ENCODE results near the gene SLC25A25. TPM values are rescaled to one million over a fixed set of nuclear protein-coding genes. Genes with fewer than 3 reads are reported as not detected.

SLC25A25 gene
- total RNA-seq, 1 donor, result 47.5 TPM

- peak overlapping the region; percentile 16 for H3K4me3 ChIP-seq (ENCODE audit: low read depth, low read length)
- TF ChIP-seq CTCF (IDR thresholded peaks at IDR 0.05; ENCODE audit: insufficient read depth, low read depth, low read length), result no peak
- DNase-seq (ENCODE audit: low read depth), result no peak
Measured at GRCh38 chr9:128097543-128098296, 29.7 kb downstream of the SLC25A25 start.

DNA sequence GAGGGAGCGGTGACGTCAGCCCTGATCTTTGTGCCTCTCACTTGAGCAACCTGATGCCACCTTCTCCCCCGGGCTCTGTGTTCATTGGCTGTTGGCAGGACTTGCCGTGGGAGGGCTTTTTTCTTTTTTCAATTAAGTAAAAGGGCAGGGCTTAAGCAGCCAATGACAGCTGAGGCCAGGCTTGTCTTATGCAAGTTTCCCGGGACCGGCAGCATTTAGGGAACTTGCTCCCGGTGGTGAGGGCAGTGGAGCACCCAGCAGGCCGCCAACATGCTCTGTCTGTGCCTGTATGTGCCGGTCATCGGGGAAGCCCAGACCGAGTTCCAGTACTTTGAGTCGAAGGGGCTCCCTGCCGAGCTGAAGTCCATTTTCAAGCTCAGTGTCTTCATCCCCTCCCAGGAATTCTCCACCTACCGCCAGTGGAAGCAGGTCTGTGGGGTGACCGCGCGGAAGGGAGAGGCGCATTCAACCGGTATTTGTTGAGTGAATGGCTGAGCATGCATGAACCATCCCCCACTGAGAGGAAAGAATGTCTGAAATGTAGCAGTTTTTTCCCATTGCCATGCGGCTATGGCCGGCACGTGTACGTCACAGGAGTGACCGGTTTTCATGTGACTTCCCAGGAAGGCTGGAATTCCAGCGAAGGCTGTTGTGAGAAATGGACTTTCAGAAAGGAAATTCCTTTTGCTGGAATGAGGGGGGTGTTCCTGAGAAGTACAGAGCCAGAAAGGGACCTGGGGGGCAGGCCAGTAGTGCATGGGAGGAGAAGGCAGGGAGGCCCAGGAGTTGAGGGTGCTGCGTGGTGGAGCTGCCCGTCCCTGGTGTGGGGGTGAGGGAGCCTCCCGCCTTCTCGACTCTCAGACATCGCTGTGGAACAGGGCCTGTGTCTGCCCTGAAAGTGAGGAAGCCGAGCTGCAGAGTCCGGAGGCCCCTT, 30.5 kb downstream of the SLC25A25 start:
- no peak for TF ChIP-seq CTCF (IDR thresholded peaks at IDR 0.05; ENCODE audit: insufficient read depth, low read depth, low read length)
- H3K4me3 ChIP-seq (ENCODE audit: low read depth, low read length), result peak overlapping the region; percentile 65
- DNase-seq (ENCODE audit: low read depth), result peak; percentile 99

- TF ChIP-seq CTCF (IDR thresholded peaks at IDR 0.05; ENCODE audit: insufficient read depth, low read depth, low read length), result no peak
- DNase-seq (ENCODE audit: low read depth), result peak; percentile 58
- peak overlapping the region; percentile 65 for H3K4me3 ChIP-seq (ENCODE audit: low read depth, low read length)
Measured at GRCh38 chr9:128099231-128099931, 31.3 kb downstream of the SLC25A25 start.

DNA sequence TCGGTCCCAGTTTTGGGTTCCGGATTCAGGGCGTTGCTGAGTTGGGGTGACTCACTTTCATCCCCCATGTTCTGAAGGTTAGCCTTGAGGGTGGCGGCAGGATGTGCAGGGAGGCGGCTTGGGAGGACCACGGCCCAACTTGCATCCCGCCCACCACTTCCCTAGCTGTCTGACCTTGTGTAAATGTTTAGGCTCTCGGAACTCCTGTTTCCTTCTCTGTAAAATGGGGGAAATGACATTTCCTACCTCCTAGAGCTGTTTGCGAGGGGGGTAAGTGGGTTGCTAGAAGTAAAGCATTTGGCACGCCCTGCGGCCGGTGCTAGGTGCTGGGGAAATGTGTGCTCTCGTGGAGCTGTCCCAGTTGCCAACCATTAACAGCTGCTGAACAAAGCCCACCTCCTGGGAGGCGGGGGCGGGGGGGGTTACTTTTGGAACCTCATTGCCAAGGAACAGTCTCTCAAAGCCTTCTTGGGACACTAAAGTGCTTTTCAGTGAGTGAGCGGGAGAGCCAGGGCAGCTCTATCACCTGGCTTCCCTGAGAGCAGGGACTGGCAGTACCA, 32.0 kb downstream of the SLC25A25 start:
- peak overlapping the region; percentile 65 for H3K4me3 ChIP-seq (ENCODE audit: low read depth, low read length)
- no peak for TF ChIP-seq CTCF (IDR thresholded peaks at IDR 0.05; ENCODE audit: insufficient read depth, low read depth, low read length)
- peak; percentile 48 for DNase-seq (ENCODE audit: low read depth)

DNA sequence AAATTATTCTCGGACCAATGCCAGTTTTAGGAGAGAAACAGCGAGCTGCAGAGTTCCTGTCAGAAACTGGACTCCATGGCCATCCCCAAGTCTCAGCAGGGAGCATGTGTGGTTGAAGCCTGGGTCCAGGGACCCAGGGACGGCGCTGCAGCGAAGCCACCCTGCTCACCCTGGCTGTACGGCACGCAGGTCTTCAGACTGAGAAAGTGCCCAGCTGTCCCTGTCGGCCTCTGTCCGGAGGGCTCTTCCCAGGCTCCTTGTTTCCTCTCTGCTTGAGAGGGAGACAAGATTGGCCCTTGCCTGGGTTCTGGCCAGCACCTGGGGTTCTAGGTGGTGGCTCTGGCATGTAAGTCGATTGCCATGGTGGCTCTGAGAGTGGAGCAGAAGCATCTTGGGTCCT, 32.5 kb downstream of the SLC25A25 start:
- no peak for DNase-seq (ENCODE audit: low read depth)
- TF ChIP-seq CTCF (IDR thresholded peaks at IDR 0.05; ENCODE audit: insufficient read depth, low read depth, low read length), result no peak
- H3K4me3 ChIP-seq (ENCODE audit: low read depth, low read length), result peak overlapping the region; percentile 65

- DNase-seq (ENCODE audit: low read depth), result no peak
- TF ChIP-seq CTCF (IDR thresholded peaks at IDR 0.05; ENCODE audit: insufficient read depth, low read depth, low read length), result no peak
Measured at GRCh38 chr9:128101231-128101661, 33.2 kb downstream of the SLC25A25 start.

More at GRCh38 chr9:128101231-128101661, 33.2 kb downstream of the SLC25A25 start:
- no peak overlapping the region for H3K4me3 ChIP-seq (ENCODE audit: low read depth, low read length)
